HepG2 (cell line): ENCODE results near the gene DCC. TPM values are rescaled to one million over a fixed set of nuclear protein-coding genes. Genes with fewer than 3 reads are reported as not detected.

ENCODE experiments used
- ATAC-seq: fragments of 200-7000 bp; cut with Tn5 transposase; 3 replicates; pipeline ENCODE4 v1.9.1; 2020; ENCODE audit warnings: mild to moderate bottlenecking, moderate library complexity
- BruUV-seq: library from RNA; stranded (reverse); fragments of 400-500 nt; replicated peaks from 2 replicates; lab custom pipeline; 2021; lab: Mats Ljungman, UMichigan
- CTCF ChIA-PET: fragments of 300-600 bp; formaldehyde crosslinking; extraction: SDS; loops from one replicate; lab custom pipeline; 2021; ENCODE audit warnings: low total read pairs, inconsistent platforms, low intra/inter-chr PET ratio; lab: Yijun Ruan, JAX
- POLR2A ChIA-PET: fragments of 350-600 bp; sonication (Branson Sonifier 250); formaldehyde crosslinking; loops from one replicate; lab custom pipeline; 2020; ENCODE audit warnings: antibody characterized with exemption, inconsistent platforms; lab: Yijun Ruan, JAX
- DNase-seq: peaks from one replicate; pipeline ENCODE4 v3.0.0-alpha.2; 2015; ENCODE audit warnings: low spot score
- FAIRE-seq: peaks from 3 replicates; lab custom pipeline; 2011; peaks lifted over from hg19 to GRCh38; lab: Jason Lieb, UNC
- H2AFZ ChIP-seq: one replicate; pipeline ENCODE4 v1.6.1; 2011; ENCODE audit warnings: low read length, inconsistent platforms
- H3K27ac ChIP-seq: fragments of 300-600 bp; 3 replicates; pipeline ENCODE4 v1.8.0; 2011; ENCODE audit warnings: mixed run types, mild to moderate bottlenecking, mixed read lengths, low read length, inconsistent platforms; ENCODE audit not compliant: insufficient read depth; ENCODE audit errors: extremely low read length
- H3K27me3 ChIP-seq, 2 experiments: fragments of 200-600 bp in 1 of 2; 2 replicates in 1 of 2; 3 replicates in 1 of 2; pipeline versions ENCODE4 v1.6.0 to v1.8.0; 2011; ENCODE audit warnings: low read length in 2 of 2, mild to moderate bottlenecking in 2 of 2, moderate library complexity in 2 of 2, inconsistent platforms in 1 of 2; ENCODE audit not compliant: insufficient read depth in 2 of 2, control insufficient read depth in 1 of 2
- H3K36me3 ChIP-seq, 2 experiments: fragments of 200-600 bp in 1 of 2; replicated peaks in 1 of 2; 2 replicates in 1 of 2; 3 replicates in 1 of 2; pipeline versions ENCODE4 v1.5.1 to v1.8.0; 2011; ENCODE audit warnings: low read length in 2 of 2, inconsistent platforms in 1 of 2; ENCODE audit not compliant: insufficient read depth in 2 of 2, control insufficient read depth in 1 of 2
- H3K4me1 ChIP-seq: 2 replicates; pipeline ENCODE4 v1.5.1; 2012; ENCODE audit warnings: low read length, inconsistent platforms; ENCODE audit not compliant: insufficient read depth
- H3K4me2 ChIP-seq: 2 replicates; pipeline ENCODE4 v1.6.0; 2011; ENCODE audit warnings: low read depth, low read length, inconsistent platforms
- H3K4me3 ChIP-seq, 3 experiments: fragments of 200-600 bp in 1 of 3; sonication (generic), shearing (Covaris generic) in 1 of 3; replicated peaks in 1 of 3; 2 replicates each; pipeline ENCODE4 v1.5.1; 2011 to 2016; ENCODE audit warnings: low read length in 3 of 3, inconsistent platforms in 2 of 3, low read depth in 2 of 3, mild to moderate bottlenecking in 2 of 3, control low read depth in 1 of 3, mixed read lengths in 1 of 3; ENCODE audit not compliant: insufficient read depth in 1 of 3
- H3K79me2 ChIP-seq: one replicate; pipeline ENCODE4 v1.6.1; 2011; ENCODE audit warnings: low read length, inconsistent platforms; ENCODE audit not compliant: insufficient read depth
- H3K9ac ChIP-seq: 2 replicates; pipeline ENCODE4 v1.6.0; 2011; ENCODE audit warnings: mild to moderate bottlenecking, low read depth, low read length, inconsistent platforms; ENCODE audit not compliant: insufficient read depth
- H3K9me3 ChIP-seq: 2 replicates; pipeline ENCODE4 v1.5.1; 2012; ENCODE audit warnings: mild to moderate bottlenecking, low read length
- H4K20me1 ChIP-seq: 2 replicates; pipeline ENCODE4 v1.6.0; 2011; ENCODE audit warnings: inconsistent platforms, mild to moderate bottlenecking, low read length, moderate library complexity; ENCODE audit not compliant: insufficient read depth
- HNF4A ChIP-seq: sonication (generic); formaldehyde crosslinking; IDR thresholded peaks from 2 replicates; pipeline ENCODE4 v1.4.0; 2020; ENCODE audit warnings: missing genetic modification reagents
- HOXA5 ChIP-seq: sonication (generic); formaldehyde crosslinking; IDR thresholded peaks from 2 replicates; pipeline ENCODE4 v1.4.0; 2020; ENCODE audit warnings: missing genetic modification reagents
- JUNB ChIP-seq: sonication (generic); formaldehyde crosslinking; IDR thresholded peaks from 2 replicates; pipeline ENCODE4 v1.8.0; 2022; ENCODE audit warnings: missing genetic modification reagents, mild to moderate bottlenecking, borderline replicate concordance
- KDM1A ChIP-seq: IDR thresholded peaks from 2 replicates; pipeline ENCODE4 v1.6.1; 2016; ENCODE audit warnings: missing compliant biosample characterization
- MLX ChIP-seq: IDR thresholded peaks from 2 replicates; pipeline ENCODE4 v1.6.1; 2016
- TAF1 ChIP-seq: sonication (generic); formaldehyde crosslinking; IDR thresholded peaks from 2 replicates; pipeline ENCODE4 v1.4.0; 2020; ENCODE audit warnings: missing genetic modification reagents
- TSC22D2 ChIP-seq: sonication (generic); formaldehyde crosslinking; IDR thresholded peaks from 2 replicates; pipeline ENCODE4 v1.5.1; 2020; ENCODE audit warnings: missing genetic modification reagents, mild to moderate bottlenecking, borderline replicate concordance
- ZBTB14 ChIP-seq: sonication (generic); formaldehyde crosslinking; IDR thresholded peaks from 2 replicates; pipeline ENCODE4 v1.4.0; 2020; ENCODE audit warnings: missing genetic modification reagents
- ZFP36 ChIP-seq: fragments of 150-350 bp; IDR thresholded peaks from 2 replicates; pipeline ENCODE4 v1.6.1; 2018; ENCODE audit warnings: borderline replicate concordance, low read length, low read depth; ENCODE audit not compliant: partially characterized antibody
- ZIK1 ChIP-seq: sonication (generic); formaldehyde crosslinking; IDR thresholded peaks from 2 replicates; pipeline ENCODE4 v1.5.0; 2020; ENCODE audit warnings: mild to moderate bottlenecking, low read depth, missing genetic modification reagents, borderline replicate concordance
- ZMYM3 ChIP-seq: sonication (generic); formaldehyde crosslinking; IDR thresholded peaks from 2 replicates; pipeline ENCODE4 v1.5.1; 2020; ENCODE audit warnings: mild to moderate bottlenecking, missing genetic modification reagents
- ZZZ3 ChIP-seq: sonication (generic); formaldehyde crosslinking; IDR thresholded peaks from 2 replicates; pipeline ENCODE4 v1.4.0; 2020; ENCODE audit warnings: missing genetic modification reagents, mild to moderate bottlenecking, borderline replicate concordance
- WGBS: methylation state at CpG from one replicate; pipeline ENCODE4 v1.1.6; 2017; ENCODE audit warnings: low lambda C conversion rate; 5-methylcytosine and 5-hydroxymethylcytosine counted together
- in situ Hi-C: cut with HindIII; loops from 2 replicates; pipeline ENCODE4 v1.10.0; 2017; ENCODE audit warnings: low pct_unique_long_range_greater_than_20kb; ENCODE audit not compliant: extremely low pct_ligation_motif_present
- intact Hi-C: fragments of 100-400 bp; cut with micrococcal nuclease; formaldehyde crosslinking; loops from one replicate; pipeline ENCODE4 v1.10.0; 2022; ENCODE audit not compliant: unreplicated experiment
- polyA plus RNA-seq, 8 experiments: library from polyadenylated mRNA; depleted of rRNA in 3 of 8; stranded (reverse) in 7 of 8; unstranded in 1 of 8; fragments of >200 nt; fragmentation: Illumina TruSeq in 4 of 8; extraction: Trizol in 4 of 8; gene quantifications; 2 replicates each; pipeline versions ENCODE4 v1.2.1 to v1.2.3, GENCODE V29; 2011 to 2016; ENCODE audit warnings: low read depth in 4 of 8, missing spikeins in 1 of 8, mixed read lengths in 1 of 8; ENCODE audit not compliant: insufficient read depth in 1 of 8
- total RNA-seq, 5 experiments: library from RNA; depleted of rRNA; stranded (reverse); fragments of >200 nt; fragmentation: Illumina TruSeq; extraction: Trizol; gene quantifications; 2 replicates each; pipeline ENCODE4 v1.2.3, GENCODE V29; 2016; ENCODE audit warnings: low read depth in 1 of 5

The DCC gene
- total and polyA plus RNA-seq, 2 of the 13 experiments (the other 11 are each of a cell fraction or from before 2014, with no cell fraction given): not detected

GRCh38 chr18:53458268-53458667 is 1118.3 kb downstream of the DCC start (continued):
- TF ChIP-seq HNF4A (CRISPR knock-in tag) (no peak), HOXA5 (no peak)

GRCh38 chr18:53458944-53459580 is 1119.1 kb downstream of the DCC start:
- FAIRE-seq (no peak), DNase-seq (no peak), ATAC-seq (no peak)
- Histone ChIP-seq H3K4me2 (no peak overlapping the region), H3K4me1 (no peaks in the 10 kb centered on the region), H3K4me3 (no peak overlapping the region), H3K27ac (no peak overlapping the region), H2AFZ (no peak overlapping the region), H3K9ac (no peak overlapping the region), H3K36me3 (no peaks in the 10 kb centered on the region), H4K20me1 (no peaks in the 10 kb centered on the region), H3K27me3 (no peaks in the 10 kb centered on the region), H3K9me3 (no peaks in the 10 kb centered on the region; the same call in none of the 2 replicates), H3K79me2 (no peaks in the 10 kb centered on the region)
- TF ChIP-seq ZMYM3 (CRISPR knock-in tag): no peak
- TF ChIP-seq TSC22D2 (CRISPR knock-in tag): no peak
- TF ChIP-seq ZFP36: no peak
- no peak for TF ChIP-seq MLX (CRISPR knock-in tag)
- TF ChIP-seq ZIK1 (CRISPR knock-in tag): no peak
- no peak for TF ChIP-seq JUNB (CRISPR knock-in tag)
- TF ChIP-seq KDM1A: no peak
- TF ChIP-seq ZZZ3 (CRISPR knock-in tag): no peak
- TF ChIP-seq TAF1 (CRISPR knock-in tag): no peak
- TF ChIP-seq ZBTB14 (CRISPR knock-in tag): no peak
- in situ Hi-C loops (no loop called here), intact Hi-C loops (no loop called here)
- POLR2A ChIA-PET: no interaction called here
- 4% methylated on average over 5 of the region's 5 CpGs for WGBS
- CTCF ChIA-PET: no interaction called here
- no TSS peak for BruUV-seq
